Measurements from ENCODE around the gene MOCS3. TPM values are rescaled to one million over a fixed set of nuclear protein-coding genes. Genes with fewer than 3 reads are reported as not detected.

Gene MOCS3
- total and polyA plus RNA-seq, 2 of the 4 experiments (the other 2 are of a cell fraction) = 3.3 to 9.9 TPM

DNA sequence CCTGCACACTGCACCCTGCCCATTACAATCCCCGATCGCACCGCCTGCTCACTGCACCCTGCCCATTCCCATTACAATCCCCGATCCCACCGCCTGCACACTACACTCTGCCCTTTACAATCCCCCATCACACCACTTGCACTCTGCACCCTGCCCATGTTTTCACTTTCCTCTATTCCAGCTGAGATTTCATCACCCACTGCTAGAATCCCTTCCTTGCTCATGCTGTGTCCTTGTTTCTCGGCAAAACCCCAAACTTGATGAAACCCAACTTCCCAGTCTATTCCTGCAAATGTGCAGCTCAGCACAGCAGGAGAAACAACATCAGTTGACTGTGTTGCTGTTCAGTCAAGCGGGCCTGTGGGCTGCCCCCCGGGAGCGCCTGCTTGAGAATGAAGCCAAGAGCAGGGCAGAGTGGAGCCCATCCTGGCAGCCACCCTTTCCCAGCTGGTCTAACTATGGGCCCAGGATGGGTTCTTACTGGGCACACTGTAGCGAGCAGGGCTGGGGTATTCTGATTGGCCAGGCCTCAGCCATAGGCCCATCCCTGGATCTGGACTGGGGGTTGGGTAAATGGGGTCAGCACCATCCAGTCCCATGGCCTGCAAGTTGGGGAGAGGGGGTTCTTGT is 17.2 kb downstream of the MOCS3 start:
- no peak for TF ChIP-seq RAD21 (IDR thresholded peaks at IDR 0.05; ENCODE audit: low read length)
- no peak for TF ChIP-seq NFE2L2 (IDR thresholded peaks at IDR 0.05; ENCODE audit: low read depth, low read length)
- no peak for TF ChIP-seq FOS (IDR thresholded peaks at IDR 0.05; ENCODE audit: low read depth, low read length)
- TF ChIP-seq, protein P1, sequence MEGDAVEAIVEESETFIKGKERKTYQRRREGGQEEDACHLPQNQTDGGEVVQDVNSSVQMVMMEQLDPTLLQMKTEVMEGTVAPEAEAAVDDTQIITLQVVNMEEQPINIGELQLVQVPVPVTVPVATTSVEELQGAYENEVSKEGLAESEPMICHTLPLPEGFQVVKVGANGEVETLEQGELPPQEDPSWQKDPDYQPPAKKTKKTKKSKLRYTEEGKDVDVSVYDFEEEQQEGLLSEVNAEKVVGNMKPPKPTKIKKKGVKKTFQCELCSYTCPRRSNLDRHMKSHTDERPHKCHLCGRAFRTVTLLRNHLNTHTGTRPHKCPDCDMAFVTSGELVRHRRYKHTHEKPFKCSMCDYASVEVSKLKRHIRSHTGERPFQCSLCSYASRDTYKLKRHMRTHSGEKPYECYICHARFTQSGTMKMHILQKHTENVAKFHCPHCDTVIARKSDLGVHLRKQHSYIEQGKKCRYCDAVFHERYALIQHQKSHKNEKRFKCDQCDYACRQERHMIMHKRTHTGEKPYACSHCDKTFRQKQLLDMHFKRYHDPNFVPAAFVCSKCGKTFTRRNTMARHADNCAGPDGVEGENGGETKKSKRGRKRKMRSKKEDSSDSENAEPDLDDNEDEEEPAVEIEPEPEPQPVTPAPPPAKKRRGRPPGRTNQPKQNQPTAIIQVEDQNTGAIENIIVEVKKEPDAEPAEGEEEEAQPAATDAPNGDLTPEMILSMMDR (conservative IDR thresholded peaks at IDR 0.05; ENCODE audit: low read depth, low read length) = no peak
- no peak for TF ChIP-seq BHLHE40 (IDR thresholded peaks at IDR 0.05; ENCODE audit: low read depth, low read length)
- TF ChIP-seq, protein P2, sequence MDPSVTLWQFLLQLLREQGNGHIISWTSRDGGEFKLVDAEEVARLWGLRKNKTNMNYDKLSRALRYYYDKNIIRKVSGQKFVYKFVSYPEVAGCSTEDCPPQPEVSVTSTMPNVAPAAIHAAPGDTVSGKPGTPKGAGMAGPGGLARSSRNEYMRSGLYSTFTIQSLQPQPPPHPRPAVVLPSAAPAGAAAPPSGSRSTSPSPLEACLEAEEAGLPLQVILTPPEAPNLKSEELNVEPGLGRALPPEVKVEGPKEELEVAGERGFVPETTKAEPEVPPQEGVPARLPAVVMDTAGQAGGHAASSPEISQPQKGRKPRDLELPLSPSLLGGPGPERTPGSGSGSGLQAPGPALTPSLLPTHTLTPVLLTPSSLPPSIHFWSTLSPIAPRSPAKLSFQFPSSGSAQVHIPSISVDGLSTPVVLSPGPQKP (IDR thresholded peaks at IDR 0.05; ENCODE audit: borderline replicate concordance, low read depth, low read length) = no peak
- no peak for TF ChIP-seq CEBPB (IDR thresholded peaks at IDR 0.05; ENCODE audit: low read depth, low read length)
- TF ChIP-seq CHD1 (IDR thresholded peaks at IDR 0.05; ENCODE audit: low read depth, low read length) = no peak
- TF ChIP-seq RCOR1 (IDR thresholded peaks at IDR 0.05; ENCODE audit: insufficient replicate concordance, low read length) = no peak
- no peak for TF ChIP-seq SMC3 (IDR thresholded peaks at IDR 0.05; ENCODE audit: low read depth, low read length)
- TF ChIP-seq, protein P3, sequence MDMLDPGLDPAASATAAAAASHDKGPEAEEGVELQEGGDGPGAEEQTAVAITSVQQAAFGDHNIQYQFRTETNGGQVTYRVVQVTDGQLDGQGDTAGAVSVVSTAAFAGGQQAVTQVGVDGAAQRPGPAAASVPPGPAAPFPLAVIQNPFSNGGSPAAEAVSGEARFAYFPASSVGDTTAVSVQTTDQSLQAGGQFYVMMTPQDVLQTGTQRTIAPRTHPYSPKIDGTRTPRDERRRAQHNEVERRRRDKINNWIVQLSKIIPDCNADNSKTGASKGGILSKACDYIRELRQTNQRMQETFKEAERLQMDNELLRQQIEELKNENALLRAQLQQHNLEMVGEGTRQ (IDR thresholded peaks at IDR 0.05; ENCODE audit: low read depth, low read length) = no peak
- no peak for TF ChIP-seq RFX5 (IDR thresholded peaks at IDR 0.05; ENCODE audit: low read depth, low read length)
- no peak for TF ChIP-seq POLR2A (IDR thresholded peaks at IDR 0.05; ENCODE audit: low read depth, low read length)
- no peak for TF ChIP-seq MAZ (IDR thresholded peaks at IDR 0.05; ENCODE audit: borderline replicate concordance, low read depth, low read length)
- no peak for TF ChIP-seq MAFK (IDR thresholded peaks at IDR 0.05; ENCODE audit: low read depth, low read length)
- no peak for TF ChIP-seq MXI1 (IDR thresholded peaks at IDR 0.05; ENCODE audit: borderline replicate concordance, low read depth, low read length)
- ChIA-PET POLR2A (ENCODE audit: unreplicated experiment) (no interaction called here), CTCF (no interaction called here)
- Histone ChIP-seq H3K56ac (ENCODE audit: extremely low read depth, insufficient read depth, low read length) (no peak overlapping the region), H2BK20ac (ENCODE audit: low read depth, low read length) (no peak overlapping the region), H3K4me1 (ENCODE audit: control insufficient read depth, insufficient read depth, low read length) (peaks cover 12% of the 10 kb centered on the region), H3K9me1 (ENCODE audit: insufficient read depth, low read length) (peaks cover 14% of the 10 kb centered on the region), H3K27me3 (ENCODE audit: control insufficient read depth, insufficient read depth, low read length) (no peaks in the 10 kb centered on the region), H4K8ac (ENCODE audit: low read depth in 2 of 2, low read length in 2 of 2) (no peak overlapping the region), H3K18ac (ENCODE audit: low read depth, low read length) (no peak overlapping the region), H2AK5ac (ENCODE audit: low read depth, low read length) (no peak overlapping the region), H3K9me3 (ENCODE audit: control insufficient read depth, insufficient read depth, low read length) (0 out of 2 replicates have a peak, but pooled peaks cover 2% of the 10 kb centered on the region), H2BK5ac (ENCODE audit: low read depth, low read length, poor library complexity, severe bottlenecking) (no peak overlapping the region), H2AK9ac (replicated peaks; ENCODE audit: low read depth, low read length, poor library complexity) (no peak overlapping the region), H3K4ac (ENCODE audit: low read depth, low read length) (no peak overlapping the region), H4K5ac (ENCODE audit: low read depth, low read length) (no peak overlapping the region), H3K36me3 (ENCODE audit: control insufficient read depth, insufficient read depth, low read length) (no peaks in the 10 kb centered on the region), H3K4me3 (ENCODE audit: insufficient read depth, low read depth, low read length) (no peak overlapping the region), H4K20me1 (ENCODE audit: insufficient read depth, low read length) (peaks cover 3% of the 10 kb centered on the region; the same call in 1 of the 2 replicates), H3K4me2 (ENCODE audit: low read depth, low read length) (no peak overlapping the region), H2AFZ (replicated peaks; ENCODE audit: low read length, poor library complexity) (peak overlapping the region; percentile 2), H2BK15ac (ENCODE audit: low read depth, low read length) (no peak overlapping the region), H3K14ac (replicated peaks; ENCODE audit: low read depth, low read length) (no peak overlapping the region), H3K79me1 (ENCODE audit: low read depth in 1 of 2, low read length in 2 of 2) (peaks cover 0 to 11% of the 10 kb centered on the region in 2 experiments; a peak in 1 of 4 replicates), H2BK120ac (ENCODE audit: low read depth, low read length) (no peak overlapping the region), H3K23ac (ENCODE audit: low read depth, low read length) (no peak overlapping the region), H3K27ac (ENCODE audit: insufficient read depth, low read length) (no peak overlapping the region), H4K91ac (ENCODE audit: insufficient read depth, low read depth, low read length) (no peak overlapping the region), H3K9ac (ENCODE audit: low read depth, low read length) (no peak overlapping the region)
- dilution Hi-C loops (cut with HindIII; ENCODE audit: low sequenced_read_pairs, unreplicated experiment) = no loop called here
- in situ Hi-C loops (cut with MboI; ENCODE audit: low sequenced_read_pairs) = loop anchor here (25.0 kb wide), 2 partner anchors 786 to 1111 kb away; partner anchors contain the start of gene ATP9A
- BruUV-seq (replicated peaks) = no TSS peak
- intact Hi-C loops (cut with micrococcal nuclease) = no loop called here
- ATAC-seq (ENCODE audit: low read depth) (no peak), DNase-seq (no peak)
- WGBS, 2 experiments (ENCODE audit: extremely low coverage in 2 of 2, insufficient read length in 1 of 2) = 95% methylated on average over 9 of the region's 10 CpGs; no CpG with 5 or more reads in 1 of the 2 experiments
